ENCODE measurements around the gene HIGD1A. TPM values are rescaled to one million over a fixed set of nuclear protein-coding genes. Genes with fewer than 3 reads are reported as not detected.

Gene HIGD1A
- total RNA-seq, 3 donors from 2014 or later (not counting 1 experiment from before 2014, with no cell fraction given), result 24.5 to 28.5 (median 28.2) TPM

GRCh38 chr3:42804831-42805132 is 492 bp upstream of the HIGD1A start:
- peak overlapping the region; percentile 89 for H3K27ac ChIP-seq (ENCODE audit: low read length)
- intact Hi-C loops (cut with micrococcal nuclease), result loop anchor here (1.0 to 2.0 kb wide), 2 partner anchors 24 to 77 kb away; no protein-coding TSS in a partner anchor
- Mint-ChIP-seq H3K27ac (peak overlapping the region; percentile 83 to 97), H3K9me3 (no peaks in the 10 kb centered on the region), H3K4me3 (peak overlapping the region; percentile 91), H3K36me3 (no peaks in the 10 kb centered on the region), H3K4me1 (peaks cover 38 to 46% of the 10 kb centered on the region in 2 donors), H3K27me3 (ENCODE audit: low read depth in 2 of 2) (peaks cover 14 to 29% of the 10 kb centered on the region in 2 donors)
- peaks cover 18% of the 10 kb centered on the region for H3K4me1 ChIP-seq (ENCODE audit: control insufficient read depth, insufficient read depth, low read length)
- no peak for TF ChIP-seq CTCF (IDR thresholded peaks at IDR 0.05)
- peak overlapping the region; percentile 98 for H3K4me3 ChIP-seq (ENCODE audit: low read length)
- under 1% methylated on average over 13 of the region's 13 CpGs for WGBS (ENCODE audit: insufficient coverage)
- no peaks in the 10 kb centered on the region for H3K9me3 ChIP-seq (ENCODE audit: control insufficient read depth, insufficient read depth, low read length)
- DNase-seq (no peak), ATAC-seq (no peak)
- no peaks in the 10 kb centered on the region for H3K36me3 ChIP-seq (ENCODE audit: control insufficient read depth, insufficient read depth, low read length)
- no peaks in the 10 kb centered on the region for H3K27me3 ChIP-seq (ENCODE audit: control insufficient read depth, insufficient read depth, low read length)

- Histone ChIP-seq H3K36me3 (ENCODE audit: control insufficient read depth, insufficient read depth, low read length) (no peaks in the 10 kb centered on the region), H3K27me3 (ENCODE audit: control insufficient read depth, insufficient read depth, low read length) (no peaks in the 10 kb centered on the region), H3K27ac (ENCODE audit: low read length) (peak overlapping the region; percentile 89), H3K9me3 (ENCODE audit: control insufficient read depth, insufficient read depth, low read length) (no peaks in the 10 kb centered on the region), H3K4me1 (ENCODE audit: control insufficient read depth, insufficient read depth, low read length) (peaks cover 18% of the 10 kb centered on the region), H3K4me3 (ENCODE audit: low read length) (peak overlapping the region; percentile 98)
- Mint-ChIP-seq H3K9me3 (no peaks in the 10 kb centered on the region), H3K4me1 (peaks cover 38 to 46% of the 10 kb centered on the region in 2 donors), H3K27me3 (ENCODE audit: low read depth in 2 of 2) (peaks cover 10 to 18% of the 10 kb centered on the region in 2 donors), H3K27ac (peak overlapping the region; percentile 83 to 97), H3K4me3 (peak overlapping the region; percentile 91), H3K36me3 (no peaks in the 10 kb centered on the region)
- DNase-seq (peak in 1 of 2 donors; percentile 53), ATAC-seq (peak; percentile 6 to 40 (median 7))
- no peak for TF ChIP-seq CTCF (IDR thresholded peaks at IDR 0.05)
- 4% methylated on average over 33 of the region's 33 CpGs for WGBS (ENCODE audit: insufficient coverage)
- intact Hi-C loops (cut with micrococcal nuclease), result loop anchor here (1.0 to 2.0 kb wide), 2 partner anchors 23 to 78 kb away; no protein-coding TSS in a partner anchor
Measured at GRCh38 chr3:42803414-42804105, 730 bp downstream of the HIGD1A start.

- no peak for TF ChIP-seq CTCF (IDR thresholded peaks at IDR 0.05)
- Histone ChIP-seq H3K9me3 (ENCODE audit: control insufficient read depth, insufficient read depth, low read length) (no peaks in the 10 kb centered on the region), H3K27ac (ENCODE audit: low read length) (no peak overlapping the region), H3K27me3 (ENCODE audit: control insufficient read depth, insufficient read depth, low read length) (no peaks in the 10 kb centered on the region), H3K4me1 (ENCODE audit: control insufficient read depth, insufficient read depth, low read length) (peaks cover 18% of the 10 kb centered on the region), H3K36me3 (ENCODE audit: control insufficient read depth, insufficient read depth, low read length) (no peaks in the 10 kb centered on the region), H3K4me3 (ENCODE audit: low read length) (no peak overlapping the region)
- H3K36me3 Mint-ChIP-seq, result no peaks in the 10 kb centered on the region
- H3K4me1 Mint-ChIP-seq, result peaks cover 38 to 46% of the 10 kb centered on the region in 2 donors
- ATAC-seq (no peak), DNase-seq (no peak)
- intact Hi-C loops (cut with micrococcal nuclease), result no loop called here
- WGBS (ENCODE audit: insufficient coverage), result 92% methylated on average over 10 of the region's 11 CpGs
- H3K27ac Mint-ChIP-seq, result peak overlapping the region; percentile 83 to 97
- H3K4me3 Mint-ChIP-seq, result peak overlapping the region; percentile 91
- peaks cover 10 to 16% of the 10 kb centered on the region in 2 donors for H3K27me3 Mint-ChIP-seq (ENCODE audit: low read depth in 2 of 2)
- no peaks in the 10 kb centered on the region for H3K9me3 Mint-ChIP-seq
Measured at GRCh38 chr3:42802876-42803413, 1.3 kb downstream of the HIGD1A start.
